Erythroblast (primary cell): ENCODE results near the gene SLC50A1.

Experiments
- DNase-seq, 2 experiments: peaks; one replicate each; lab custom pipeline; 2025; lab: John Stamatoyannopoulos, UW
- GATA1 ChIP-seq: IDR thresholded peaks from 2 replicates; pipeline ENCODE4 v1.6.1; 2011; ENCODE audit warnings: low read depth, mild to moderate bottlenecking, control low read depth, low read length, moderate library complexity
- POLR2A ChIP-seq: IDR thresholded peaks from 2 replicates; pipeline ENCODE4 v1.6.1; 2011; ENCODE audit warnings: mild to moderate bottlenecking, low read length

Gene SLC50A1

DNA sequence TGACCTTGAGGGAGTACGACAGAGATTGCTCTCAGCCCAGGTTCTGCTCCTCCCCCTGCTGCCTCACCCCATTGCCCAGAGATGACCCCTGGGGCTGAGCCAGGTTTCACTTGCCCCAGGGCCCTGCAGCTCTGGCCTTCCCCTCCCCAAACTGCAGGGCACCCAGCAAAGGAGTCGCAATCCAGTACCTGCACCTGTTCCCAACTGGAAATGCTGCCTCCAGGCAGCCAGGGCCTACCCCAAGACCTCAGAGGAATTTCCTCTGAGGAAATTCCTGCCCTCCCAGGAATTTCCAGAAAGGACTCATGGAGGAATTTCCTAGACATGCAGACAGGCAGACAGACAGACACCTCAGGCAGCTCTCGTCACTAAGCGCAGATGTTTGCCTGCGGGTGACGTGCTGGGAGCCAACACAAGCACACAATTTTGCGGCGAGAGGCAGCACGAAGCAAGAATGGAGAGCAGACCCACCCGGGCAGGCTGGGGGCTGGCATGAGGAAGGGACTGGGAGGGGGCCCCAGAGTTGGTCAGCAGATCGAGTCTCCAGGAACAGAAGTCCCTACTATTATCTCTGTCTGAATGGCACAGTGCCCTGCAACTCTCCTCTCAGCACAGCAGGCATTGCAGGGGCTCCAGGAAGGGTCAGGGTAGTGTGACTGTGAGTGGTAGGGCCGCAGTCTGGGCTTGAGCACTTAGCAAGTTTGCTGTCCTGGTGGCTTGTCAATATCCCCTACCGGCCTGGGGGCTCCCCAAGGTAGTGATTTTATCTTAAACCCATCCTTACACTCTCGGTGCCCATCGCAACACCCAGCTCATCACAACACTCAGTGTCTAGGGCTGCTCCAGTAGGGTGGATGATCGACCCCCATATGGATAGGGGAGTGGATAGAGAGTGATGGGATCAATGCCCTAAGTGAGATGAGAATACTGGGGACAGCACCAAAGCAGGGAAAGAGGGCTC lies 10.9 kb upstream of the SLC50A1 start:
- DNase-seq = no peak
- no peak for TF ChIP-seq GATA1
- TF ChIP-seq POLR2A = no peak

DNA sequence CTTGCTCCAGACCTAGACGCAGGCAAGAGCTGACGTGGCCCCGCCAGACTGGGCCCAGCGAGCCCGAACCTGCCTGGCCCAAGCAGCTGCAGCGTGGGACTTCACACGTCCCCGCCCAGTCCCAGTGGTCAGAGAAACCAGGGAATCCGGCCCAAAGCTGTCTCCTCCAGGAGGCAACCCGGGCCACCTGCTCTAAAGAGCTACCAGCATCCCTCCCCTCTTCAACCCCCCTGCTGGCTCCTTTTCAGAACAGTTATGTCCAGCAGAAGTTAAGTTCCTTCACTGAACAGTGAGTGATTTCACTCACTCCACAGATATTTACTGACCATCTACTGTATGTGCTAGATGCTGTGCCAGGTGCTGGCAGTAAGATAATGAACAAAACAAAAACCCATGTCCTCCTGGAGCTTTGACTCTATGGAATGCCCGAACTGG lies 10.1 kb upstream of the SLC50A1 start:
- DNase-seq = no peak
- no peak for TF ChIP-seq GATA1
- TF ChIP-seq POLR2A = no peak

DNA sequence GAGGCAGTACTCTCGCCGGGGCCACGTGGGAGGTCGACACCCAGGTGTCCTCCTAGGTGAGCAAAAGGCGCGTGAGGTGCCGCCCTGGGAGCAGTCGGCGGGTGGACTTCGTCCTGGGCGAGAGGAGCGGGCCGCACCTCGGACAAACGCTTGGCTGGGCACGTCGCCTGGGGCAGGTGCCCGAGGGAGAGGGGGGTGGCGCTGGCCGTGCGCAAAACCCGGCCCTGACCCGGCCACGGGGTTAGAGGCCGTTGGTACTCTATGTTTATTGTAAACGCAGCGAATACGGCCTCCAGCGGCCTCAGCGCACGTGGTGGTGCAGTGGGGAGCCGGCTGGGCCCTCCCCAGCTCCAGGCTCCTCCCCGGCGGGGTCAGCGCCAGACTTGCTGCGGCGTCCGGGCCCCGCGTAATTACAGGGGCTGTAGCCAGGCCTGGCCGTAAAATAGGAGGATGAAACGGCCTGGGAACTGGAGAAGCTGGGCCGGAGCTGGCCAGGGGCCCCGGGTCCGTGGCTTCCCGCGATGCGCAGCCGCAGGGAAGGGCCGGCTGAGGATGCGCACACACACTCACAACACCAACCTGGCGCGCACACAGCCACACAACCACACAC lies 9.6 kb upstream of the SLC50A1 start:
- TF ChIP-seq GATA1 (no peak), POLR2A (no peak)
- DNase-seq = no peak

DNA sequence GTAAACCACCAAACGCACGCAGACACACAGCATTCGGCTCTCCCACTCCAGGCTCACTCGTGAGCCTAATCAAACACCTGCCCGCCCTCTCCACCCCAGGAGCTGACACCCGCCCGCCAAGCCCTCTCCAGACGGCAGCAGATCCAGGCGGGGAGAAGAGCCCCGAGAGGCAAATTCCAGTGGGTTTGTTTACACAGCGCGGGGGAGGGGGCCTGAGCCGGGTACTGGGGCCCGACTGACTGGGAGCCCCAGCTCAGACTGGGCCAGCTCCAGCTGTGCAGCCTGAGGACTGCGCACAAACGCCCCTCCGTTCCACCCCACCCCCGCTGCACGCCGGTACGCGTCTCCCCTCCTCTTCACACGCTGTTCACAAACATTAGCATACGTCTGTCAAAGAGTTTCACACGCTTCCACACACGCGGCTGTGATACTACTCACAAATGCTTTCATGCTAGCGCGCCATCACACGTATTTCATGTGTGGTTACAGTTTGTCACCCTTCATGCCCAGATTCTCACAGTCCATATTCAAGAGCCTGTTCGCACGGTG lies 9.0 kb upstream of the SLC50A1 start:
- no peak for TF ChIP-seq POLR2A
- no peak for TF ChIP-seq GATA1
- DNase-seq = no peak

- TF ChIP-seq GATA1 (no peak), POLR2A (no peak)
- peak; percentile 38 to 47 for DNase-seq
Measured at GRCh38 chr1:155127105-155127966, 8.3 kb upstream of the SLC50A1 start, which contains the start of gene EFNA1. TSS of gene EFNA1 (plus strand) at chr1:155127876. CDS start at chr1:155127978, 102 bp downstream.

DNA sequence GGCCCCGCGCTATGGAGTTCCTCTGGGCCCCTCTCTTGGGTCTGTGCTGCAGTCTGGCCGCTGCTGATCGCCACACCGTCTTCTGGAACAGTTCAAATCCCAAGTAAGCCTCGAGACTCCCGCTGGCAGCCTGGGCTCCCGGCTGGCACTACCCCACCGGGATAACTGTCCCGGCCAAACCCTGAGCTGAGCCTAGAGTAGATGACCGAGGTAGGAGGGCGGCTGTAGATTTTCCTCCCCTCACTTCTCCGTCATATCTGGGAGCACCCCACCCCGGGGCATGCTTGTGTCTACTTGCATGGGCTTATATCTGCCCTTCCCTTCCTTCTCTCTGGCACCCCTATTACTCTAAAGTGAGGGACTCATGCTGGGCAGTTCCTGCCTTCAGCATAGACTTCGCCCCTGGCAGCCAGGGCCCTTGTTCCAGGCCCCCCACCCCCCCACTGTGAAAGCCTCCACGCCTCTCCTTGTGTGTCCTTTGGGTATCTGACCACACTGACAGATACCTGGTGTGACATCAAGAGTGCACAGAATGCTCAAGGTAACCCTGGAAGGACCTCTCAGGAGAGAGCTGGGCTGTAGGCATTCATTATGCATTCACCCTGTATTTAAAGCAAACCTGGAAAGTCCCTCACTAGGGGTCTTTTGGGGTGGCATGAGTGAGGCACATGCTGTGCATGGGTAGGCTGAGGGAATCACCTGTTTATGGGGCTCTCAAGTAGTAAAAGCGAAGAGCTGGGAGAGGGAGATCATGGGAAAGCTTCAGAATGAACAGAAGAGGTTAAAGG lies 7.5 kb upstream of the SLC50A1 start:
- DNase-seq = no peak
- TF ChIP-seq POLR2A (no peak), GATA1 (no peak)

- TF ChIP-seq GATA1 (no peak), POLR2A (no peak)
- DNase-seq = no peak
Measured at GRCh38 chr1:155128755-155129473, 6.7 kb upstream of the SLC50A1 start.

- no peak for DNase-seq
- TF ChIP-seq GATA1 = no peak
- TF ChIP-seq POLR2A = no peak
Measured at GRCh38 chr1:155130272-155131006, 5.2 kb upstream of the SLC50A1 start.

DNA sequence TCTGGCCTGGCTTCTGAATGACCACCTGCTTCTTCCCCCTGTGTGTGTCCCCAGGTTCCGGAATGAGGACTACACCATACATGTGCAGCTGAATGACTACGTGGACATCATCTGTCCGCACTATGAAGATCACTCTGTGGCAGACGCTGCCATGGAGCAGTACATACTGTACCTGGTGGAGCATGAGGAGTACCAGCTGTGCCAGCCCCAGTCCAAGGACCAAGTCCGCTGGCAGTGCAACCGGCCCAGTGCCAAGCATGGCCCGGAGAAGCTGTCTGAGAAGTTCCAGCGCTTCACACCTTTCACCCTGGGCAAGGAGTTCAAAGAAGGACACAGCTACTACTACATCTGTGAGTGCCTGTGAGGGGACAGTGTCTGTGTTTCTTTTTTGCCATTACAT lies 4.4 kb upstream of the SLC50A1 start:
- no peak for TF ChIP-seq POLR2A
- no peak for TF ChIP-seq GATA1
- no peak for DNase-seq

- DNase-seq = no peak
- TF ChIP-seq POLR2A (no peak), GATA1 (no peak)
Measured at GRCh38 chr1:155131856-155132255, 3.8 kb upstream of the SLC50A1 start.

- DNase-seq = no peak
- no peak for TF ChIP-seq POLR2A
- no peak for TF ChIP-seq GATA1
Measured at GRCh38 chr1:155133799-155134281, 1.8 kb upstream of the SLC50A1 start.

DNA sequence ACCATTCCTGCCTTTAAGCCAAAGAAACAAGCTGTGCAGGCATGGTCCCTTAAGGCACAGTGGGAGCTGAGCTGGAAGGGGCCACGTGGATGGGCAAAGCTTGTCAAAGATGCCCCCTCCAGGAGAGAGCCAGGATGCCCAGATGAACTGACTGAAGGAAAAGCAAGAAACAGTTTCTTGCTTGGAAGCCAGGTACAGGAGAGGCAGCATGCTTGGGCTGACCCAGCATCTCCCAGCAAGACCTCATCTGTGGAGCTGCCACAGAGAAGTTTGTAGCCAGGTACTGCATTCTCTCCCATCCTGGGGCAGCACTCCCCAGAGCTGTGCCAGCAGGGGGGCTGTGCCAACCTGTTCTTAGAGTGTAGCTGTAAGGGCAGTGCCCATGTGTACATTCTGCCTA lies 1.3 kb upstream of the SLC50A1 start:
- no peak for DNase-seq
- no peak for TF ChIP-seq POLR2A
- no peak for TF ChIP-seq GATA1
